Brain microvascular endothelial cell (primary cell): ENCODE measurements around the gene TIMM9.

Source experiments
- DNase-seq: peaks from one replicate; pipeline ENCODE4 v3.0.0-alpha.2; 2020
- H3K27ac ChIP-seq: fragments of 250-450 bp; sonication (Bioruptor Pico); 2 replicates; pipeline ENCODE4 v1.5.1; 2020; ENCODE audit warnings: mild to moderate bottlenecking, moderate library complexity
- H3K27me3 ChIP-seq: fragments of 250-450 bp; sonication (Bioruptor Pico); replicated peaks from 2 replicates; pipeline ENCODE4 v1.5.1; 2020; ENCODE audit warnings: mild to moderate bottlenecking
- H3K36me3 ChIP-seq: fragments of 250-450 bp; sonication (Bioruptor Pico); replicated peaks from 2 replicates; pipeline ENCODE4 v1.5.1; 2020; ENCODE audit warnings: mild to moderate bottlenecking
- H3K4me3 ChIP-seq: 2 replicates; pipeline ENCODE4 v1.5.1; 2011; ENCODE audit warnings: low read depth, mild to moderate bottlenecking, control low read depth, low read length, moderate library complexity
- CTCF ChIP-seq: IDR thresholded peaks from 2 replicates; pipeline ENCODE4 v1.5.1; 2011; ENCODE audit warnings: low read depth, mild to moderate bottlenecking, moderate library complexity, low read length, control low read depth, inconsistent platforms; ENCODE audit errors: missing control alignments
- in situ Hi-C: cut with HindIII; loops from 2 replicates; pipeline ENCODE4 v1.10.0; 2017; ENCODE audit warnings: low sequenced_read_pairs, low pct_ligation_motif_present

The TIMM9 gene

DNA sequence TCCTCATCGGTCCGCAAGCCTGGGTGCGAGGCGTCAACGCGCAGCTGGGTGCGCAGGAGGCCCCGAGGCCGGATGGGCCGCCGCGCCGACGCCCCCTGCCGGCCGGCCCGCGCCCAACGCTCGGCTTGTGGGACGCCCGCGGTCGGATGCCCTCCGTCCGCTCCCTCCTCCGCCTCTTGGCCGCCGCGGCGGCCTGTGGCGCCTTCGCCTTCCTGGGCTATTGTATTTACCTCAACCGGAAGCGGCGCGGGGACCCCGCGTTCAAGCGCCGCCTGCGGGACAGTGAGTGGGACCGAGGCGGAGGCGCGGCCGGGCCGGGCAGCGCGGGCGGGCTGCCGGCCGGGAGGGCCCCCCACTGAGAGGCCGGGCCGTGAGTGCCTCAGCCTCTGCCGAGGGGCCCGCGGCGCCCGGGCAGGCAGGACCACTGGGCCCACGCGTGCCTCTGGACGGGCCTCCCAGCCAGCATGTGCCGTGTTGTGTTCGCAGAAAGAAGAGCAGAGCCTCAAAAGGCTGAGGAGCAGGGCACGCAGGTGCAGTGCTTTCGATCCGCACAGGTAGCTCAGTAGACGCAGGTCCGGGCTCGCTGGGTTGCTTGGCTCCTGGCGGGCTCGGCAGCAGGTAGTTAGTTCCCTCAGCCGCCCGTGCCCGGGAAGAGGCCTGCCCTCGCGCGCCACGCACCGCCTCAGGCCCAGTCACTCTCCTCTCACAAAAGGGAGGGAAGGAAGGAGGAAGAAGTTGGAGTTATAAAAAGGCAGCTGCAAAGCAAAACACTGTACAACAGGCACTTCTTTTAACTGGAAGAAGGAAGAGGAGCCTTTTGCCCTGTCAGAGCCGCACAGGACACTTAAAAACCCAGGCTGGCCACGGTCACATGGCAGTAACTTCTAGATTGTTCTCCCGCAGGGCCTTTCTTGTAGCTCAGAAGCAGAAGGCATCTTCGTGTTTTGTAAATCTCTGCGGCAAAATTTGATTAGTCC is 31.2 kb downstream of the TIMM9 start, which contains the start of gene TOMM20L:
TSS of gene TOMM20L (plus strand) at position 119 of the 977 bp plus-strand sequence. CDS start at position 147, 28 bp downstream.
- DNase-seq = peak; percentile 39
- H3K36me3 ChIP-seq = no peaks in the 10 kb centered on the region
- H3K27ac ChIP-seq = no peak within 1 kb of the TSS
- H3K27me3 ChIP-seq = no peaks in the 10 kb centered on the region
- TF ChIP-seq CTCF = peak; percentile 40
- in situ Hi-C loops = no loop called here
- H3K4me3 ChIP-seq = peak within 1 kb of the TSS; percentile 60

DNA sequence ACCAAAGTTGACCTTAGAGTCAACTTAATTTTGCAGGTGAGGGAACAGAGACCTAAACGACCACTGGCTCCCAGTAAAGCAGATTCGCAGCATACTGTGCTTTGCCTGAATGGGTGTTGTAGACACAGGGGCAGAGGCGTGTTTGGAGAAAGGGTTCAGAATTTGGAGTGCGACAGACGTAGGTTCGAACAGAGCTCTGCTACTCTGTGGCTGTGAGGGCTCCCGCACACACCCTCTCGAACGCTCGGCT is 31.8 kb downstream of the TIMM9 start:
- TF ChIP-seq CTCF = no peak
- DNase-seq = no peak

GRCh38 chr14:58390830-58391229 is 36.5 kb downstream of the TIMM9 start:
- DNase-seq = no peak
- no peak overlapping the region for H3K27ac ChIP-seq
- no peak for TF ChIP-seq CTCF
- H3K36me3 ChIP-seq = no peaks in the 10 kb centered on the region
- H3K4me3 ChIP-seq = no peak overlapping the region
- H3K27me3 ChIP-seq = no peaks in the 10 kb centered on the region
- in situ Hi-C loops = no loop called here

More for the DNA sequence above, 31.8 kb downstream of the TIMM9 start:
- Histone ChIP-seq H3K27me3 (no peaks in the 10 kb centered on the region), H3K36me3 (no peaks in the 10 kb centered on the region), H3K27ac (no peak overlapping the region), H3K4me3 (peak overlapping the region; percentile 60)
- in situ Hi-C loops = no loop called here

- H3K4me3 ChIP-seq = no peak overlapping the region
- peaks cover 7% of the 10 kb centered on the region for H3K36me3 ChIP-seq
- no peaks in the 10 kb centered on the region for H3K27me3 ChIP-seq
- no peak for DNase-seq
- TF ChIP-seq CTCF = no peak
- in situ Hi-C loops = no loop called here
- no peak overlapping the region for H3K27ac ChIP-seq
These were observed 50.5 kb downstream of the TIMM9 start for GRCh38 chr14:58376791-58377190.

- peaks cover 29% of the 10 kb centered on the region for H3K36me3 ChIP-seq
- DNase-seq = no peak
- no peak overlapping the region for H3K4me3 ChIP-seq
- H3K27me3 ChIP-seq = no peaks in the 10 kb centered on the region
- no peak for TF ChIP-seq CTCF
- no peak overlapping the region for H3K27ac ChIP-seq
- in situ Hi-C loops = no loop called here
These were observed 58.4 kb downstream of the TIMM9 start for GRCh38 chr14:58368956-58369355.
